HL-60 (cell line): ENCODE measurements around the gene LRRC4C.

Source experiments
- DNase-seq, 2 experiments: peaks; one replicate each; pipeline ENCODE4 v3.0.0-alpha.2; 2010 to 2020; ENCODE audit warnings: low read depth in 1 of 2, low spot score in 1 of 2
- H3K27ac ChIP-seq: fragments of 250-450 bp; sonication (Bioruptor Pico); replicated peaks from 2 replicates; pipeline ENCODE4 v1.5.1; 2020; ENCODE audit warnings: mild to moderate bottlenecking, moderate library complexity
- H3K27me3 ChIP-seq: fragments of 250-450 bp; sonication (Bioruptor Pico); 2 replicates; pipeline ENCODE4 v1.5.1; 2021; ENCODE audit warnings: mild to moderate bottlenecking, moderate library complexity; ENCODE audit not compliant: insufficient read depth, poor library complexity, severe bottlenecking
- H3K4me3 ChIP-seq: replicated peaks from 2 replicates; pipeline ENCODE4 v1.5.1; 2011; ENCODE audit warnings: mild to moderate bottlenecking, control low read depth, low read length; ENCODE audit not compliant: insufficient read depth
- CTCF ChIP-seq: IDR thresholded peaks from one replicate; pipeline ENCODE4 v1.5.1; 2011; ENCODE audit warnings: low read length, control low read depth, inconsistent platforms; ENCODE audit not compliant: insufficient read depth
- GABPA ChIP-seq: IDR thresholded peaks from 2 replicates; pipeline ENCODE4 v1.6.1; 2012; ENCODE audit warnings: low read depth
- POLR2AphosphoS5 ChIP-seq: IDR thresholded peaks from 2 replicates; pipeline ENCODE4 v1.6.1; 2012; ENCODE audit warnings: low read depth
- REST ChIP-seq: IDR thresholded peaks from 2 replicates; pipeline ENCODE4 v1.6.1; 2012; ENCODE audit warnings: low read depth; ENCODE audit not compliant: insufficient replicate concordance
- SPI1 ChIP-seq: IDR thresholded peaks from 2 replicates; pipeline ENCODE4 v1.6.1; 2012; ENCODE audit warnings: low read depth, mild to moderate bottlenecking, borderline replicate concordance

Gene LRRC4C

GRCh38 chr11:40129266-40129665 lies 1330.2 kb downstream of the LRRC4C start:
- DNase-seq: no peak
- Histone ChIP-seq H3K27ac (no peak overlapping the region), H3K4me3 (no peak overlapping the region), H3K27me3 (no peaks in the 10 kb centered on the region)
- TF ChIP-seq REST (no peak), CTCF (no peak), GABPA (no peak), POLR2AphosphoS5 (no peak)

- no peak overlapping the region for H3K4me3 ChIP-seq
- no peak for TF ChIP-seq GABPA
- no peak for TF ChIP-seq REST
- TF ChIP-seq SPI1: no peak
- no peak for TF ChIP-seq POLR2AphosphoS5
- no peaks in the 10 kb centered on the region for H3K27me3 ChIP-seq
- H3K27ac ChIP-seq: no peak overlapping the region
- DNase-seq: no peak
Measured at GRCh38 chr11:40125054-40125453, 1334.4 kb downstream of the LRRC4C start.

GRCh38 chr11:40119661-40120060 lies 1339.8 kb downstream of the LRRC4C start:
- TF ChIP-seq SPI1: no peak
- no peak for TF ChIP-seq REST
- no peak for TF ChIP-seq POLR2AphosphoS5
- no peak for TF ChIP-seq CTCF
- no peak for TF ChIP-seq GABPA
- Histone ChIP-seq H3K27me3 (no peaks in the 10 kb centered on the region), H3K27ac (no peak overlapping the region), H3K4me3 (no peak overlapping the region)
- DNase-seq: no peak

GRCh38 chr11:40118780-40119179 lies 1340.7 kb downstream of the LRRC4C start:
- H3K4me3 ChIP-seq: no peak overlapping the region
- DNase-seq: no peak
- H3K27me3 ChIP-seq: no peaks in the 10 kb centered on the region
- H3K27ac ChIP-seq: no peak overlapping the region
- TF ChIP-seq CTCF (no peak), REST (no peak)
